SH-SY5Y (cell line): ENCODE measurements around the gene GUK1.

Source experiments
- GATA2 ChIP-seq: IDR thresholded peaks from 2 replicates; pipeline ENCODE4 v1.6.1; 2011; ENCODE audit warnings: mild to moderate bottlenecking, low read depth, low read length
- GATA3 ChIP-seq: IDR thresholded peaks from 2 replicates; pipeline ENCODE4 v1.6.1; 2011; ENCODE audit warnings: low read depth, mild to moderate bottlenecking, low read length, moderate library complexity

DNA sequence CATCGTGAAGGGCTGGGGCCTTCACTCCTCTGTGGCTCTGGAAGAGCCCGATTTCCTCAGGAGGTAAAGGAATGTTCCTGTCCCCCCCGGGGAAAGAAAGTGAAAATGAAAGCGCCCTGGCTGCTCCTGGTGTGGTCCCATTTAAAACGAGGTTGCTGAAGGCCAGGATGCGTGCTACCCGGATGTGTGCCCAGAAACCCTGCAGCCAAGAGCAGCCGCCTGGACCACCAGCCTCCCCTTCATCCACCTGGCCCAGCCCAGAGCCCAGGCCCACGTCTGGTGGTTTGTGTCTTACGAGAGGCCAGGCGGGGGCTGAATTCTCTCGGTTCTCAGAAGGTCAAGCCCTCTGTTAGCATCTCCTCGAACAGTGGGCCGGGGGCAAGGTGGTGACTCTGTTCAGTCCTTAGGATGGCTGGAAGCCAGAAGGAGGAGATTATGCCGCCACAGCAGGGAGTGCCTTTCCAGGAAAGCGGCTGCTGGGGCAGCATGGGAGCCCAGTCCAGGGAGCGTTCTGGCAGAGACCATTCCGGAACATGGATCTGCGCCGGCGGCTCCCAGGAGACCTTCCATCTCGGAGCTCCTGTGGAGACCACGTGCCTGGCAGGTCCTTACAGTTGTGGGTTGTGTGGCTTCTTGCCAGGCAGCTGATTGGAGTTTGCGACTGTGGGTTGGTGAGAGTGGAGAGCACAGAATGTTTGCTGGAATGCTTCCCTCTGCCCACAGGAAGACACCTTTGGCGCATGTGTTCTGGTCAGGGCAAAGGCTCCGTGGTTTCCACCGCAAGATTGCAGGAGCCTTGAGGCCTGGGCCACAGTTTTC is 1.4 kb downstream of the GUK1 start:
- TF ChIP-seq GATA3, result no peak
- TF ChIP-seq GATA2, result no peak
